Progenitor cell of endocrine pancreas (in vitro differentiated cells): ENCODE measurements around the gene RAC2. TPM values are rescaled to one million over a fixed set of nuclear protein-coding genes. Genes with fewer than 3 reads are reported as not detected.

Experiments used
- DNase-seq: peaks from one replicate; pipeline ENCODE4 v3.0.0; 2021; ENCODE audit warnings: low spot score; ENCODE audit not compliant: unreplicated experiment
- H3K27ac Mint-ChIP-seq: 2 replicates; pipeline ENCODE4 v1.8.0; 2021; ENCODE audit warnings: mild to moderate bottlenecking, moderate library complexity, mixed read lengths
- H3K27me3 Mint-ChIP-seq: 2 replicates; pipeline ENCODE4 v1.8.0; 2021; ENCODE audit warnings: mixed read lengths
- H3K36me3 Mint-ChIP-seq: 2 replicates; pipeline ENCODE4 v1.8.0; 2022; ENCODE audit warnings: mixed read lengths; ENCODE audit not compliant: insufficient read depth
- H3K4me1 Mint-ChIP-seq: 2 replicates; pipeline ENCODE4 v1.8.0; 2021; ENCODE audit warnings: low read depth, mixed read lengths
- H3K4me3 Mint-ChIP-seq: 2 replicates; pipeline ENCODE4 v1.8.0; 2021; ENCODE audit warnings: low read depth, mild to moderate bottlenecking, moderate library complexity, mixed read lengths
- H3K9me3 Mint-ChIP-seq: 2 replicates; pipeline ENCODE4 v1.8.0; 2021; ENCODE audit warnings: low read depth, mixed read lengths
- CTCF ChIP-seq: fragments of 200-600 bp; sonication (generic); IDR thresholded peaks from one replicate; pipeline ENCODE4 v1.5.0; 2021; ENCODE audit warnings: antibody characterized with exemption, mild to moderate bottlenecking; ENCODE audit not compliant: unreplicated experiment
- total RNA-seq: library from RNA; stranded (reverse); gene quantifications from 2 replicates; pipeline ENCODE4 v1.2.1, GENCODE V29; 2021

RAC2 gene
- total RNA-seq, 1 donor from 2014 or later: 1.7 TPM

GRCh38 chr22:37270928-37271650, 27.0 kb upstream of the RAC2 start:
- Mint-ChIP-seq H3K27ac (no peak overlapping the region), H3K27me3 (peaks cover 28% of the 10 kb centered on the region), H3K4me1 (peaks cover 3% of the 10 kb centered on the region), H3K4me3 (no peak overlapping the region), H3K9me3 (no peaks in the 10 kb centered on the region), H3K36me3 (no peaks in the 10 kb centered on the region)
- TF ChIP-seq CTCF: no peak
- DNase-seq: no peak

GRCh38 chr22:37269936-37270678, 26.0 kb upstream of the RAC2 start:
- H3K27me3 Mint-ChIP-seq: peaks cover 28% of the 10 kb centered on the region
- no peak for DNase-seq
- H3K36me3 Mint-ChIP-seq: no peaks in the 10 kb centered on the region
- H3K9me3 Mint-ChIP-seq: peaks cover 1% of the 10 kb centered on the region
- TF ChIP-seq CTCF: no peak
- H3K4me1 Mint-ChIP-seq: peaks cover 3% of the 10 kb centered on the region
- H3K4me3 Mint-ChIP-seq: no peak overlapping the region
- H3K27ac Mint-ChIP-seq: no peak overlapping the region

GRCh38 chr22:37267661-37268413, 23.8 kb upstream of the RAC2 start:
- no peak for DNase-seq
- peaks cover 1% of the 10 kb centered on the region for H3K36me3 Mint-ChIP-seq
- H3K9me3 Mint-ChIP-seq: peaks cover 13% of the 10 kb centered on the region
- no peak overlapping the region for H3K4me3 Mint-ChIP-seq
- no peak for TF ChIP-seq CTCF
- peaks cover 25% of the 10 kb centered on the region for H3K27me3 Mint-ChIP-seq
- H3K4me1 Mint-ChIP-seq: peaks cover 3% of the 10 kb centered on the region
- H3K27ac Mint-ChIP-seq: no peak overlapping the region

GRCh38 chr22:37267135-37267587, 23.1 kb upstream of the RAC2 start:
- Mint-ChIP-seq H3K27me3 (peaks cover 29% of the 10 kb centered on the region), H3K4me3 (peak overlapping the region; percentile 36), H3K9me3 (peaks cover 13% of the 10 kb centered on the region), H3K4me1 (peaks cover 3% of the 10 kb centered on the region), H3K27ac (no peak overlapping the region), H3K36me3 (peaks cover 1% of the 10 kb centered on the region)
- peak; percentile 67 for DNase-seq
- peak; percentile 87 for TF ChIP-seq CTCF

- H3K4me1 Mint-ChIP-seq: peaks cover 3% of the 10 kb centered on the region
- no peak overlapping the region for H3K27ac Mint-ChIP-seq
- H3K9me3 Mint-ChIP-seq: peaks cover 13% of the 10 kb centered on the region
- peaks cover 1% of the 10 kb centered on the region for H3K36me3 Mint-ChIP-seq
- TF ChIP-seq CTCF: no peak
- no peak overlapping the region for H3K4me3 Mint-ChIP-seq
- no peak for DNase-seq
- H3K27me3 Mint-ChIP-seq: peaks cover 30% of the 10 kb centered on the region
Observed at GRCh38 chr22:37266581-37267134, 22.6 kb upstream of the RAC2 start.
